ENCODE measurements around the gene COQ3.

COQ3 gene

GRCh38 chr6:99416226-99416625 lies 22.2 kb upstream of the COQ3 start:
- CTCF ChIA-PET = interaction anchor here (1.0 to 2.4 kb wide), 3 partner anchors 10 to 85 kb away, joined by 4 to 11 read pairs (median 6); partner anchors contain the start of gene COQ3
- TF ChIP-seq, protein P1, sequence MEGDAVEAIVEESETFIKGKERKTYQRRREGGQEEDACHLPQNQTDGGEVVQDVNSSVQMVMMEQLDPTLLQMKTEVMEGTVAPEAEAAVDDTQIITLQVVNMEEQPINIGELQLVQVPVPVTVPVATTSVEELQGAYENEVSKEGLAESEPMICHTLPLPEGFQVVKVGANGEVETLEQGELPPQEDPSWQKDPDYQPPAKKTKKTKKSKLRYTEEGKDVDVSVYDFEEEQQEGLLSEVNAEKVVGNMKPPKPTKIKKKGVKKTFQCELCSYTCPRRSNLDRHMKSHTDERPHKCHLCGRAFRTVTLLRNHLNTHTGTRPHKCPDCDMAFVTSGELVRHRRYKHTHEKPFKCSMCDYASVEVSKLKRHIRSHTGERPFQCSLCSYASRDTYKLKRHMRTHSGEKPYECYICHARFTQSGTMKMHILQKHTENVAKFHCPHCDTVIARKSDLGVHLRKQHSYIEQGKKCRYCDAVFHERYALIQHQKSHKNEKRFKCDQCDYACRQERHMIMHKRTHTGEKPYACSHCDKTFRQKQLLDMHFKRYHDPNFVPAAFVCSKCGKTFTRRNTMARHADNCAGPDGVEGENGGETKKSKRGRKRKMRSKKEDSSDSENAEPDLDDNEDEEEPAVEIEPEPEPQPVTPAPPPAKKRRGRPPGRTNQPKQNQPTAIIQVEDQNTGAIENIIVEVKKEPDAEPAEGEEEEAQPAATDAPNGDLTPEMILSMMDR (IDR thresholded peaks at IDR 0.05; ENCODE audit: control extremely low read depth, extremely low read depth, low read depth, missing control alignments) = no peak
- POLR2A ChIA-PET = no interaction called here
- DNase-seq (ENCODE audit: extremely low spot score) = no peak

GRCh38 chr6:99415446-99415845 lies 21.5 kb upstream of the COQ3 start:
- CTCF ChIA-PET = interaction anchor here (4.9 kb wide), 1 partner anchor 20 kb away, joined by 27 read pairs; the partner anchor contains the start of gene COQ3
- no peak for DNase-seq (ENCODE audit: extremely low spot score)
- TF ChIP-seq, protein P1 (IDR thresholded peaks at IDR 0.05; ENCODE audit: control extremely low read depth, extremely low read depth, low read depth, missing control alignments) = no peak
- POLR2A ChIA-PET = no interaction called here

DNA sequence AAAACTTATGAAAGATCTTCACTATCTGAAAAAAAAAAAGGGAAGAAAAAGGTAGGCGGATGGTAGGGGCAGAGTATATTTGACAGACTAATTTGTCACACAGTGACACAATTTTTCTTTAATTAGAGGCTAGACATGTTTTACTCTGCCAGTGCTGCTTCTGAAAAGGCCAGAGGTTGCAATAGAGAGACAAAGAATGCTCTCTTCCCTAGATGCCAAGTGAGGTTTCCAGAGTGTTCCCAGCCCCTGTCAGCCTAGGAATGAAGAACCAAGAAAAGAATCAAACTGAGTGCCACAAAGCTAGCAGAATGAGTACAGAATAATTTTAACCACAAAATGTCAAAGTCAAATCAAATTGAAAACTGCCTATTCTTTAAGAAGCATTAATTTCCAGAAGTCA lies 18.1 kb upstream of the COQ3 start:
- TF ChIP-seq, protein P1 (IDR thresholded peaks at IDR 0.05; ENCODE audit: control extremely low read depth, extremely low read depth, low read depth, missing control alignments) = no peak
- CTCF ChIA-PET = interaction anchor here (1.1 to 4.9 kb wide), 3 partner anchors 9 to 81 kb away, joined by 3 to 27 read pairs (median 5); partner anchors contain the start of gene COQ3
- DNase-seq (ENCODE audit: extremely low spot score) = no peak
- POLR2A ChIA-PET = no interaction called here

DNA sequence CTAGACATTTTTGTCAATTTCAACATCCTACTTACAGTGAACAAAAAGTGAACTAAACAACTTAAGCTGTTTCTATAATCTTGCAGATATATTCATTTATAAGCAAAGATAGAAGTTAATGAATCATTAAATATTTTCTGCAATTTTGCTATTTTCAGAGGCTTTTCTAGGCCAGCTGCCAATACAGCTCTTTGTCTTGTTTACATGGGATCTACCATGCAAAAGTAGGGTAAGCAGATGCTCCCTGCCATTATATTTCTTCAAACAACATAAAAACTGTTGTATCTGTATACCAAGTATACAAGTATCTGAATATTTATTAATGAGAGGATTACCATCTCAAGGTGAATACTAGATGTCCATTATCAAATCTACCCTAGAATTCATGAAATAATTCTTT lies 15.7 kb upstream of the COQ3 start:
- ChIA-PET CTCF (interaction anchor here (1.2 to 2.1 kb wide), 4 partner anchors 8 to 24 kb away, joined by 3 to 11 read pairs (median 4); partner anchors contain the start of genes COQ3 and PNISR), POLR2A (no interaction called here)
- no peak for DNase-seq (ENCODE audit: extremely low spot score)
- TF ChIP-seq, protein P1 (IDR thresholded peaks at IDR 0.05; ENCODE audit: control extremely low read depth, extremely low read depth, low read depth, missing control alignments) = no peak

DNA sequence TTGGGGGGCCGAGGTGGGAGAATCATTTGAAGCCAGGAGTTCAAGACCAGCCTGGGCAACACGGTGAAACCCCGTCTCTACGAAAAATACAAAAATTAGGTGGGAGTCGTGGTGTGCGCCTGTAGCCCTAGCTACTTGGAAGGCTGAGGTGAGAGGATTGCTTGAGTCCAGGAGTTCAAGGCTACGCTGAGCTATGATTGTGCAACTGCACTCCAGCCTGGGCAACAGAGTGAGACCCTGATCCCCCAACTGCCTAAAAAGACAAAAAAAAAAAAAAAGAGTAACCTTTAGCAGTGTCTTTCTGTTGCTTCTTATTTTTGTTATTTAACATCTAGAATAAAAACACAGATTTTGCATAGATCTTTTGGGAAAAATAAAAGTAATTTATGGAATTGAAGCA lies 13.1 kb upstream of the COQ3 start:
- TF ChIP-seq, protein P1 (IDR thresholded peaks at IDR 0.05; ENCODE audit: control extremely low read depth, extremely low read depth, low read depth, missing control alignments) = no peak
- ChIA-PET CTCF (interaction anchor here (0.9 kb wide), 1 partner anchor 11 kb away, joined by 3 read pairs; no protein-coding TSS in a partner anchor), POLR2A (no interaction called here)
- no peak for DNase-seq (ENCODE audit: extremely low spot score)

GRCh38 chr6:99402448-99402847 lies 8.5 kb upstream of the COQ3 start:
- DNase-seq (ENCODE audit: extremely low spot score) = no peak
- CTCF ChIA-PET = interaction anchor here (1.1 to 2.0 kb wide), 5 partner anchors 10 to 71 kb away, joined by 4 to 6 read pairs (median 4); no protein-coding TSS in a partner anchor
- POLR2A ChIA-PET = interaction anchor here (1.2 kb wide), 1 partner anchor 9 kb away, joined by 3 read pairs; the partner anchor contains the start of gene COQ3
- TF ChIP-seq, protein P1 (IDR thresholded peaks at IDR 0.05; ENCODE audit: control extremely low read depth, extremely low read depth, low read depth, missing control alignments) = no peak
